ENCODE results near the gene RAB25. TPM values are rescaled to one million over a fixed set of nuclear protein-coding genes. Genes with fewer than 3 reads are reported as not detected.
A peak's percentile ranks its signal among the peaks of the same experiment; 100 is the strongest.

Gene RAB25
- total RNA-seq, 1 experiment from 2014 or later = not detected

DNA sequence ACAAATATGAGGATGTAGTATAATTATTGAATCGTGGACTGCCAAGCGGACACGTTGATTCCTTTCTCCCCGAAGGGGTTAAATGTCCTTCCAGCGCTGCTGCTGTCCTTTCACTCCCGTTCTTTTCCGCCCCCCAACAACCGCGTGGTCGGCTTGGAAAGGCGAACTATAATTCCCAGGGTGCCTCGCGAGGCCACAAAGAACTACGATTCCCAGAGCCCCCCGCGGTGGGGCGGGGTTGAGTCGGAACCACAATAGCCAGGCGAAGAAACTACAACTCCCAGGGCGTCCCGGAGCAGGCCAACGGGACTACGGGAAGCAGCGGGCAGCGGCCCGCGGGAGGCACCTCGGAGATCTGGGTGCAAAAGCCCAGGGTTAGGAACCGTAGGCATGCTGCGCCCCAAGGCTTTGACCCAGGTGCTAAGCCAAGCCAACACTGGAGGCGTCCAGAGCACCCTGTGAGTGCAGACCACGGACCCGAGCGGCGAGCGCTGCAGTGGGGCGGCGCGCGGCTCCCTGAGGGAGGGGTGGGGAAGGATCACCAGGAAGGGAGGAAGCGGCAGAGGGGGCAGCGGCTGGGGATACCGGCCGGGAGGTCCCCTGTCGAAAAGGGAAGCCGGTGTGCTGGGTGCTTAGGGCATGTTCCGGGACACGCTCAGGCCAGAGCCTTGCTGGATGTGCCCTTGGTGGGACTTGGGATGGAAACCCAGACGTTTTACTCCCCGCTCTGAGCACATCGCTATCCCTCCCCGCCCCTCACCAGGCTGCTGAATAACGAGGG, 6.3 kb upstream of the RAB25 start, which contains the start of gene LAMTOR2:
Gene LAMTOR2 (plus strand): TSS at position 283 of the 781 bp plus-strand sequence. CDS start 108 bp downstream, at position 391.
- peak; percentile 91 for ATAC-seq
- Histone ChIP-seq H3K27ac (ENCODE audit: low read length) (peak within 1 kb of the TSS; percentile 99), H3K36me3 (ENCODE audit: control insufficient read depth, insufficient read depth, low read length) (peaks cover 3% of the 10 kb centered on the region; the same call in 1 of the 2 replicates), H3K4me1 (ENCODE audit: control insufficient read depth, insufficient read depth, low read length) (peaks cover 7% of the 10 kb centered on the region; the same call in 1 of the 2 replicates), H3K4me3 (ENCODE audit: low read depth in 2 of 2, low read length in 2 of 2) (peak within 1 kb of the TSS; percentile 87 to 96), H3K27me3 (ENCODE audit: control insufficient read depth, insufficient read depth, low read length) (no peaks in the 10 kb centered on the region), H3K9me3 (ENCODE audit: control insufficient read depth, insufficient read depth, low read depth, low read length) (no peaks in the 10 kb centered on the region)
- in situ Hi-C loops (cut with HindIII; ENCODE audit: low pct_unique_long_range_greater_than_20kb, low sequenced_read_pairs) (no loop called here), intact Hi-C loops (cut with micrococcal nuclease; ENCODE audit: unreplicated experiment) (loop anchor here (5.0 kb wide), 1 partner anchor 112 kb away; the partner anchor contains the start of gene RXFP4)
- CTCF ChIA-PET = interaction anchor here (0.6 kb wide), 1 partner anchor 46 kb away, joined by 9 read pairs; no protein-coding TSS in a partner anchor
- BruUV-seq (replicated peaks) = no TSS peak
- TF ChIP-seq, protein P1, sequence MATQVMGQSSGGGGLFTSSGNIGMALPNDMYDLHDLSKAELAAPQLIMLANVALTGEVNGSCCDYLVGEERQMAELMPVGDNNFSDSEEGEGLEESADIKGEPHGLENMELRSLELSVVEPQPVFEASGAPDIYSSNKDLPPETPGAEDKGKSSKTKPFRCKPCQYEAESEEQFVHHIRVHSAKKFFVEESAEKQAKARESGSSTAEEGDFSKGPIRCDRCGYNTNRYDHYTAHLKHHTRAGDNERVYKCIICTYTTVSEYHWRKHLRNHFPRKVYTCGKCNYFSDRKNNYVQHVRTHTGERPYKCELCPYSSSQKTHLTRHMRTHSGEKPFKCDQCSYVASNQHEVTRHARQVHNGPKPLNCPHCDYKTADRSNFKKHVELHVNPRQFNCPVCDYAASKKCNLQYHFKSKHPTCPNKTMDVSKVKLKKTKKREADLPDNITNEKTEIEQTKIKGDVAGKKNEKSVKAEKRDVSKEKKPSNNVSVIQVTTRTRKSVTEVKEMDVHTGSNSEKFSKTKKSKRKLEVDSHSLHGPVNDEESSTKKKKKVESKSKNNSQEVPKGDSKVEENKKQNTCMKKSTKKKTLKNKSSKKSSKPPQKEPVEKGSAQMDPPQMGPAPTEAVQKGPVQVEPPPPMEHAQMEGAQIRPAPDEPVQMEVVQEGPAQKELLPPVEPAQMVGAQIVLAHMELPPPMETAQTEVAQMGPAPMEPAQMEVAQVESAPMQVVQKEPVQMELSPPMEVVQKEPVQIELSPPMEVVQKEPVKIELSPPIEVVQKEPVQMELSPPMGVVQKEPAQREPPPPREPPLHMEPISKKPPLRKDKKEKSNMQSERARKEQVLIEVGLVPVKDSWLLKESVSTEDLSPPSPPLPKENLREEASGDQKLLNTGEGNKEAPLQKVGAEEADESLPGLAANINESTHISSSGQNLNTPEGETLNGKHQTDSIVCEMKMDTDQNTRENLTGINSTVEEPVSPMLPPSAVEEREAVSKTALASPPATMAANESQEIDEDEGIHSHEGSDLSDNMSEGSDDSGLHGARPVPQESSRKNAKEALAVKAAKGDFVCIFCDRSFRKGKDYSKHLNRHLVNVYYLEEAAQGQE (IDR thresholded peaks at IDR 0.05; ENCODE audit: insufficient read depth in 1 of 2, low read depth in 2 of 2, low read length in 1 of 2) = peak in 1 of 2 experiments; percentile 41; a peak in 1 of 4 replicates
- TF ChIP-seq, protein P2, sequence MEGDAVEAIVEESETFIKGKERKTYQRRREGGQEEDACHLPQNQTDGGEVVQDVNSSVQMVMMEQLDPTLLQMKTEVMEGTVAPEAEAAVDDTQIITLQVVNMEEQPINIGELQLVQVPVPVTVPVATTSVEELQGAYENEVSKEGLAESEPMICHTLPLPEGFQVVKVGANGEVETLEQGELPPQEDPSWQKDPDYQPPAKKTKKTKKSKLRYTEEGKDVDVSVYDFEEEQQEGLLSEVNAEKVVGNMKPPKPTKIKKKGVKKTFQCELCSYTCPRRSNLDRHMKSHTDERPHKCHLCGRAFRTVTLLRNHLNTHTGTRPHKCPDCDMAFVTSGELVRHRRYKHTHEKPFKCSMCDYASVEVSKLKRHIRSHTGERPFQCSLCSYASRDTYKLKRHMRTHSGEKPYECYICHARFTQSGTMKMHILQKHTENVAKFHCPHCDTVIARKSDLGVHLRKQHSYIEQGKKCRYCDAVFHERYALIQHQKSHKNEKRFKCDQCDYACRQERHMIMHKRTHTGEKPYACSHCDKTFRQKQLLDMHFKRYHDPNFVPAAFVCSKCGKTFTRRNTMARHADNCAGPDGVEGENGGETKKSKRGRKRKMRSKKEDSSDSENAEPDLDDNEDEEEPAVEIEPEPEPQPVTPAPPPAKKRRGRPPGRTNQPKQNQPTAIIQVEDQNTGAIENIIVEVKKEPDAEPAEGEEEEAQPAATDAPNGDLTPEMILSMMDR (IDR thresholded peaks at IDR 0.05) = no peak
- TF ChIP-seq POLR2AphosphoS5 (IDR thresholded peaks at IDR 0.05; ENCODE audit: low read depth, low read length) = peak; percentile 77
- peak; percentile 84; the same call in 1 of the 2 replicates for TF ChIP-seq SIN3A (IDR thresholded peaks at IDR 0.05; ENCODE audit: borderline replicate concordance, insufficient read depth, low read depth, low read length)
- TF ChIP-seq TCF7L2 (IDR thresholded peaks at IDR 0.05; ENCODE audit: low read depth, low read length) = peak; percentile 86
- peak; percentile 95 for DNase-seq (ENCODE audit: low read depth, low spot score)
- POLR2A ChIA-PET = interaction anchor here (0.5 kb wide), 1 partner anchor 105 kb away, joined by 7 read pairs; no protein-coding TSS in a partner anchor

DNA sequence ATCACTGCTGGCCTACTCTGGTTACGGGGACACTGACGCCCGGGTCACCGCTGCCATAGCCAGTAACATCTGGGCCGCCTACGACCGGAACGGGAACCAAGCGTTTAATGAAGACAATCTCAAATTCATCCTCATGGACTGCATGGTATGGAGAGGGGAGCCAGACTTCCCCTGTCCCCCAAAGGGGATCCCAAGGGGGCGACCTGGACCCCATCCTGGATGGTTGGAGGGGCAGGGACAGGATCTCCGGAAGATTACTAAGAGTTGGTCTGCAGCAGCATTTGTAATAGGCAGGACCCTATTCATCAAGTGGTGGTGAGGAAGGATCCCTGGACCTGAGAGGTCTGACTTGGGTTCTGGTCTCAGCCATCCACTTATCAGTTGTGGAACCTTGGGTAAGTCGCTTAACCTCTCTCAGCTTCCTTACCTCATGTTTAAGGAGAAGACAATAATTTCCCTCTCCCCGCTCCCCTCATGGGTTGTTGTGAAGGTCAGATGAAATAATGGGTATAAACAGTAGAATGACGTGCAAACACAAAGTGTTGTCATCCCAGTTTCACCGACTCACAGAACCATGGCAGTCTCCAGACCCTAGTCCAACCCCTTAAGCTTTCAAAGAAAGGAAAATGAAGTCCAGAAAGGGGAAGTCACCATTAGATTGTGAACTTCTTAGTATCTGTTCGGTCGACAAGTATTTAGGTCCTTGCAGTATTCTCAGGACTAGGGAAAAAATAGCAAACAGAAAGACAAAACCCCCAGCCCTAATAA, 5.5 kb upstream of the RAB25 start:
- no TSS peak for BruUV-seq (replicated peaks)

More for the DNA sequence above, 5.5 kb upstream of the RAB25 start:
- ATAC-seq (no peak), DNase-seq (ENCODE audit: low read depth, low spot score) (no peak)
- peaks cover 7% of the 10 kb centered on the region; the same call in 1 of the 2 replicates for H3K4me1 ChIP-seq (ENCODE audit: control insufficient read depth, insufficient read depth, low read length)
- ChIA-PET CTCF (no interaction called here), POLR2A (no interaction called here)
- H3K36me3 ChIP-seq (ENCODE audit: control insufficient read depth, insufficient read depth, low read length) = peaks cover 3% of the 10 kb centered on the region; the same call in 1 of the 2 replicates
- peak overlapping the region; percentile 87 to 96 for H3K4me3 ChIP-seq (ENCODE audit: low read depth in 2 of 2, low read length in 2 of 2)
- in situ Hi-C loops (cut with HindIII; ENCODE audit: low pct_unique_long_range_greater_than_20kb, low sequenced_read_pairs) (no loop called here), intact Hi-C loops (cut with micrococcal nuclease; ENCODE audit: unreplicated experiment) (loop anchor here (5.0 kb wide), 1 partner anchor 113 kb away; the partner anchor contains the start of gene RXFP4)
- TF ChIP-seq SIN3A (IDR thresholded peaks at IDR 0.05; ENCODE audit: borderline replicate concordance, insufficient read depth, low read depth, low read length) = no peak
- TF ChIP-seq, protein P2 (IDR thresholded peaks at IDR 0.05) = no peak
- TF ChIP-seq TCF7L2 (IDR thresholded peaks at IDR 0.05; ENCODE audit: low read depth, low read length) = no peak
- TF ChIP-seq, protein P1 (IDR thresholded peaks at IDR 0.05; ENCODE audit: insufficient read depth in 1 of 2, low read depth in 2 of 2, low read length in 1 of 2) = no peak
- no peak for TF ChIP-seq POLR2AphosphoS5 (IDR thresholded peaks at IDR 0.05; ENCODE audit: low read depth, low read length)
- no peaks in the 10 kb centered on the region for H3K9me3 ChIP-seq (ENCODE audit: control insufficient read depth, insufficient read depth, low read depth, low read length)
- H3K27ac ChIP-seq (ENCODE audit: low read length) = peak overlapping the region; percentile 87
- no peaks in the 10 kb centered on the region for H3K27me3 ChIP-seq (ENCODE audit: control insufficient read depth, insufficient read depth, low read length)
